Kidney (tissue), 14 donors: ENCODE results near the gene LACRT. TPM values are rescaled to one million over a fixed set of nuclear protein-coding genes. Genes with fewer than 3 reads are reported as not detected.
A peak's percentile ranks its signal among the peaks of the same experiment; 100 is the strongest.

Experiments used
- DNase-seq, 5 donors: peaks; one replicate each; pipeline ENCODE4 v3.0.0-alpha.2; 2013 to 2020
- FAIRE-seq: peaks from 2 replicates; lab custom pipeline; 2012; peaks lifted over from hg19 to GRCh38; lab: Jason Lieb, UNC
- H3K27ac ChIP-seq, 2 donors: one replicate each; pipeline ENCODE4 v1.7.0; 2013; ENCODE audit warnings: low read depth in 2 of 2, low read length in 2 of 2, inconsistent platforms in 1 of 2
- H3K27me3 ChIP-seq: one replicate; pipeline ENCODE4 v1.7.1; 2013; ENCODE audit warnings: low read length, inconsistent platforms; ENCODE audit not compliant: control insufficient read depth, insufficient read depth
- H3K36me3 ChIP-seq, 3 donors: one replicate each; pipeline versions ENCODE4 v1.7.0 to v1.7.1; 2013; ENCODE audit warnings: low read length in 3 of 3, control low read depth in 1 of 3, inconsistent platforms in 1 of 3; ENCODE audit not compliant: insufficient read depth in 3 of 3, control insufficient read depth in 2 of 3
- H3K4me1 ChIP-seq, 3 donors: one replicate each; pipeline versions ENCODE4 v1.7.0 to v1.7.1; 2013; ENCODE audit warnings: low read length in 3 of 3, inconsistent platforms in 1 of 3, low read depth in 1 of 3; ENCODE audit not compliant: control insufficient read depth in 2 of 3, insufficient read depth in 2 of 3
- H3K4me3 ChIP-seq, 3 donors: one replicate each; pipeline versions ENCODE4 v1.7.0 to v1.8.1; 2013; ENCODE audit warnings: low read length in 3 of 3, control low read depth in 1 of 3, inconsistent platforms in 1 of 3
- H3K9ac ChIP-seq, 3 donors: one replicate each; pipeline versions ENCODE4 v1.7.0 to v1.7.1; 2013; ENCODE audit warnings: low read length in 3 of 3, control low read depth in 1 of 3, inconsistent platforms in 1 of 3
- H3K9me3 ChIP-seq, 3 donors: one replicate each; pipeline versions ENCODE4 v1.7.0 to v1.7.1; 2013; ENCODE audit warnings: low read length in 3 of 3, control low read depth in 1 of 3, inconsistent platforms in 1 of 3; ENCODE audit not compliant: control insufficient read depth in 2 of 3, insufficient read depth in 1 of 3
- intact Hi-C: fragments of 100-400 bp; cut with DNase I; formaldehyde crosslinking; loops from one replicate; pipeline ENCODE4 v1.11.1; 2022
- polyA plus RNA-seq: library from polyadenylated mRNA; stranded (reverse); fragments of 350-450 nt; fragmentation: Illumina TruSeq; extraction: RNeasy Lipid Tissue Mini Kit (QIAGEN cat#74804); gene quantifications from one replicate; pipeline ENCODE4 v1.2.3, GENCODE V29; 2014; ENCODE audit warnings: low read depth, low replicate concordance; ENCODE audit not compliant: insufficient read depth
- total RNA-seq: library from RNA; stranded (reverse); fragmentation: NEBNext Ultra II Directional; extraction: Animal tissue kit (Norgen Biotek cat#: 25700); gene quantifications from one replicate; pipeline ENCODE4 v1.2.1, GENCODE V29; 2021
- TF ChIP-seq, protein P1 (sequence below): IDR thresholded peaks from 3 replicates; pipeline ENCODE4 v1.5.1; 2012; ENCODE audit warnings: mild to moderate bottlenecking, moderate library complexity, borderline replicate concordance; ENCODE audit not compliant: insufficient read depth; ENCODE audit errors: extremely low read depth
- donor health status: control.
- donor health status: control.
- donor health status: control.
- donor health status: control.
- donor health status: control.
- donor health status: DM: yes; HTN: yes; CAD: no.
- donor health status: Normal renal cell carcinoma (clear cell type).

Gene LACRT
- total and polyA plus RNA-seq, 2 donors from 2014 or later: not detected

DNA sequence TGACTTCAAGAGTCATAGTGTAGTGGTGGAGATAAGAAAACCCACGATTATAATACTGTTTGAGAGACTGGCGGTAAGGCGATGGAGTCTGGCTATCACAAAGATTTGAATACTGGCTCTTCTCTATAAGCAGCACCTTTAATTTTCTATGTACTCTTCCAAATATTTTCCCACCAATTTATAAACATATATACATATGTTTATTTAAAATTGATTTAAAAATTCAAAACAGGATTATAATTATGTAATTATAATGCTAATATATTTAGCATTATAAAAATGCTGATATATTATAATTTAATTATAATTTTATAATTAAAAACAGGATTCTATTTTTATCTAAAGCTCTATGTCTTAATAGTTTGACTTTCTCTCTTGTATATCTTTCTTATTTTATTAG lies 28.9 kb upstream of the LACRT start:
- H3K9me3 ChIP-seq: no peaks in the 10 kb centered on the region
- peak; percentile 94 for FAIRE-seq

GRCh38 chr12:54662026-54662425 lies 27.3 kb upstream of the LACRT start:
- no peaks in the 10 kb centered on the region for H3K4me1 ChIP-seq
- H3K4me3 ChIP-seq: no peak overlapping the region
- H3K27ac ChIP-seq: no peak overlapping the region
- no peaks in the 10 kb centered on the region for H3K27me3 ChIP-seq
- intact Hi-C loops: no loop called here
- TF ChIP-seq, protein P1, sequence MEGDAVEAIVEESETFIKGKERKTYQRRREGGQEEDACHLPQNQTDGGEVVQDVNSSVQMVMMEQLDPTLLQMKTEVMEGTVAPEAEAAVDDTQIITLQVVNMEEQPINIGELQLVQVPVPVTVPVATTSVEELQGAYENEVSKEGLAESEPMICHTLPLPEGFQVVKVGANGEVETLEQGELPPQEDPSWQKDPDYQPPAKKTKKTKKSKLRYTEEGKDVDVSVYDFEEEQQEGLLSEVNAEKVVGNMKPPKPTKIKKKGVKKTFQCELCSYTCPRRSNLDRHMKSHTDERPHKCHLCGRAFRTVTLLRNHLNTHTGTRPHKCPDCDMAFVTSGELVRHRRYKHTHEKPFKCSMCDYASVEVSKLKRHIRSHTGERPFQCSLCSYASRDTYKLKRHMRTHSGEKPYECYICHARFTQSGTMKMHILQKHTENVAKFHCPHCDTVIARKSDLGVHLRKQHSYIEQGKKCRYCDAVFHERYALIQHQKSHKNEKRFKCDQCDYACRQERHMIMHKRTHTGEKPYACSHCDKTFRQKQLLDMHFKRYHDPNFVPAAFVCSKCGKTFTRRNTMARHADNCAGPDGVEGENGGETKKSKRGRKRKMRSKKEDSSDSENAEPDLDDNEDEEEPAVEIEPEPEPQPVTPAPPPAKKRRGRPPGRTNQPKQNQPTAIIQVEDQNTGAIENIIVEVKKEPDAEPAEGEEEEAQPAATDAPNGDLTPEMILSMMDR: no peak
- no peaks in the 10 kb centered on the region for H3K36me3 ChIP-seq
- no peak overlapping the region for H3K9ac ChIP-seq
- peak in 2 of 5 donors; percentile 25 to 39 for DNase-seq
- H3K9me3 ChIP-seq: no peaks in the 10 kb centered on the region
- FAIRE-seq: no peak

More for the DNA sequence above, 28.9 kb upstream of the LACRT start:
- H3K36me3 ChIP-seq: no peaks in the 10 kb centered on the region
- H3K27ac ChIP-seq: no peak overlapping the region
- no peak overlapping the region for H3K4me3 ChIP-seq
- DNase-seq: no peak
- H3K9ac ChIP-seq: no peak overlapping the region
- intact Hi-C loops: no loop called here
- TF ChIP-seq, protein P1: no peak
- no peaks in the 10 kb centered on the region for H3K4me1 ChIP-seq
- no peaks in the 10 kb centered on the region for H3K27me3 ChIP-seq

DNA sequence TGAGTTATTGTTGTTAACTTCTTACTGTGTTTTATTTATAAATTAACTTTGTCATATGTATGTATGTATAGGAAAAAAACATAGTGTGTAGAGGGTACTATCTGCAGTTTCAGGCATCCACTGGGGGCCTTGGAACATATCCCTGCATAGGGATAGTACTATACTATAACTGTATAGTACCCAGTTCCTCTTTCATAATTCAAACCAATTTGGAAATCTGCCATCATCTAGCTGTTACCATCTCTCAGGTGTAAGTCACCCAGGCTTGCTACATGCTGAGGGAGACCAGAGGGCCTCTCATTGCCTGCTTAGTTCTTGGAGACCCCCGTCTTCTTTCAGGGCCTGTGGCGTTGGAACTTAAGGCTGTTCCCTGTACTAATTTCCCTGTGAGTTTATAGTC lies 26.4 kb upstream of the LACRT start:
- TF ChIP-seq, protein P1: no peak
- Histone ChIP-seq H3K36me3 (no peaks in the 10 kb centered on the region), H3K27me3 (no peaks in the 10 kb centered on the region), H3K4me1 (no peaks in the 10 kb centered on the region), H3K9ac (no peak overlapping the region), H3K27ac (no peak overlapping the region), H3K4me3 (no peak overlapping the region), H3K9me3 (no peaks in the 10 kb centered on the region)
- DNase-seq: no peak
- FAIRE-seq: no peak
- intact Hi-C loops: no loop called here
